Endodermal cell (in vitro differentiated cells): Measurements from ENCODE around the gene PRUNE2. TPM values are rescaled to one million over a fixed set of nuclear protein-coding genes. Genes with fewer than 3 reads are reported as not detected.

Source experiments
- DNase-seq: peaks from one replicate; pipeline ENCODE4 v3.0.0-alpha.2; 2017
- H3K27ac ChIP-seq: 2 replicates; pipeline ENCODE4 v1.5.1; 2013; ENCODE audit warnings: mild to moderate bottlenecking, low read depth, low read length, moderate library complexity
- H3K27me3 ChIP-seq: 2 replicates; pipeline ENCODE4 v1.6.1; 2013; ENCODE audit warnings: mild to moderate bottlenecking, low read length, moderate library complexity; ENCODE audit not compliant: insufficient read depth, control insufficient read depth, poor library complexity, severe bottlenecking
- H3K36me3 ChIP-seq: 2 replicates; pipeline ENCODE4 v1.7.0; 2013; ENCODE audit warnings: mild to moderate bottlenecking, low read length, moderate library complexity; ENCODE audit not compliant: control insufficient read depth, insufficient read depth
- H3K4me1 ChIP-seq: one replicate; pipeline ENCODE4 v1.7.0; 2013; ENCODE audit warnings: low read length; ENCODE audit not compliant: control insufficient read depth, insufficient read depth
- H3K4me3 ChIP-seq: 2 replicates; pipeline ENCODE4 v1.5.1; 2013; ENCODE audit warnings: mild to moderate bottlenecking, low read length, moderate library complexity
- H3K9ac ChIP-seq: 2 replicates; pipeline ENCODE4 v1.6.1; 2013; ENCODE audit warnings: mild to moderate bottlenecking, low read length, moderate library complexity; ENCODE audit not compliant: poor library complexity, severe bottlenecking; ENCODE audit errors: extremely low read depth
- H3K9me3 ChIP-seq: 2 replicates; pipeline ENCODE4 v1.6.1; 2013; ENCODE audit warnings: mild to moderate bottlenecking, low read length, moderate library complexity; ENCODE audit not compliant: control insufficient read depth
- H3K27ac Mint-ChIP-seq: 2 replicates; pipeline ENCODE4 v1.8.0; 2020; ENCODE audit warnings: mixed read lengths
- H3K27me3 Mint-ChIP-seq: 2 replicates; pipeline ENCODE4 v1.8.0; 2021; ENCODE audit warnings: mild to moderate bottlenecking, mixed read lengths; ENCODE audit not compliant: insufficient read depth
- H3K36me3 Mint-ChIP-seq: 2 replicates; pipeline ENCODE4 v1.8.0; 2020; ENCODE audit warnings: low read depth, mixed read lengths
- H3K4me1 Mint-ChIP-seq: 2 replicates; pipeline ENCODE4 v1.8.0; 2020; ENCODE audit warnings: mixed read lengths
- H3K4me3 Mint-ChIP-seq: 2 replicates; pipeline ENCODE4 v1.8.0; 2020; ENCODE audit warnings: mild to moderate bottlenecking, moderate library complexity, mixed read lengths
- H3K9me3 Mint-ChIP-seq: 2 replicates; pipeline ENCODE4 v1.8.0; 2020; ENCODE audit warnings: mild to moderate bottlenecking, mixed read lengths
- WGBS, 2 experiments: methylation state at CpG; one replicate each; pipeline versions ENCODE4 v1.1.5 to v1.1.7; 2013; ENCODE audit warnings: missing lambda C conversion rate in 2 of 2, mixed read lengths in 1 of 2; ENCODE audit not compliant: insufficient coverage in 1 of 2, insufficient read length in 1 of 2; 5-methylcytosine and 5-hydroxymethylcytosine counted together
- total RNA-seq, 2 donors: library from RNA; stranded (reverse); fragmentation: NEBNext Ultra II Directional in 1 of 2; extraction: Animal tissue kit (Norgen Biotek cat#: 25700) in 1 of 2; gene quantifications; 2 replicates in 1 of 2; 3 replicates in 1 of 2; pipeline ENCODE4 v1.2.1, GENCODE V29; 2021
- TF ChIP-seq, protein P1 (sequence below): fragments of 200-600 bp; sonication (generic); conservative IDR thresholded peaks from 2 replicates; pipeline ENCODE4 v1.5.0; 2021; ENCODE audit warnings: antibody characterized with exemption, mild to moderate bottlenecking

PRUNE2 gene
- total RNA-seq, 2 donors from 2014 or later: 4.1 to 6.8 TPM

DNA sequence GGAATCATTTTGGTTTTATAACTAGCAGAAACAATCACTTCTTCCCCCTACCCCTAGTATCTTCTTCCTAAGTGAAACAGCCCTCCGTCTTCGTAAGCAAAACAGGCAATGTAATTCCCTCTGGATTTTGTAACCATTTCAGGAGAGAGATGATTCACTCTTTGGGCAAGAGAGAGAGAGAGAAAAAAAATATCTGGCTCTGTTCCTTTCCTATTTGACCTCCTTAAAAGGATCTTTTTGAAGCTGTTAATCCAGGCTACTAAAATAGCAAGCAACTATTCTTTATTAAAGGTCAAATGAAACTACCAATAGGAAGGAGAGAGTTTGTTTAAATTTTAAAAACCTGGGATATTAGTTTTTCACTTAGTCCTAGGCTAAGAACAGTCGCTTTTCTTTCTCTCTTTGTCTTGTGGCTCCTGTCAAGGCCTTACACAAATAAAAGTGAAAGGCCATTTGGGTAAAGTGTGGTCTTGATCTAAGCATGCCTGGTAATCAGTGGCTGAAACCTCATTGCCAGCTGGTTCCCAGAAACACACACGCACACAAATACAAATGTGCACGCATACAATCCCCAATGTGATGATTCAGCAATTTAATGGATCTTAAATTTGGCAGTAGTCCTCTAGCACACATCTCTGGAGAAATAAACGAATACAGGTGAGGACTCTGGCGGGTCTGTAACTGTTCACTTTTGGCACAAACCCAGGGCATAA is 70.2 kb downstream of the PRUNE2 start:
- no peak overlapping the region for H3K4me3 Mint-ChIP-seq
- Histone ChIP-seq H3K9ac (no peak overlapping the region), H3K27me3 (no peaks in the 10 kb centered on the region), H3K36me3 (no peaks in the 10 kb centered on the region), H3K9me3 (no peaks in the 10 kb centered on the region), H3K4me1 (no peaks in the 10 kb centered on the region), H3K27ac (no peak overlapping the region), H3K4me3 (no peak overlapping the region)
- no peak overlapping the region for H3K27ac Mint-ChIP-seq
- H3K4me1 Mint-ChIP-seq: no peaks in the 10 kb centered on the region
- DNase-seq: no peak
- TF ChIP-seq, protein P1, sequence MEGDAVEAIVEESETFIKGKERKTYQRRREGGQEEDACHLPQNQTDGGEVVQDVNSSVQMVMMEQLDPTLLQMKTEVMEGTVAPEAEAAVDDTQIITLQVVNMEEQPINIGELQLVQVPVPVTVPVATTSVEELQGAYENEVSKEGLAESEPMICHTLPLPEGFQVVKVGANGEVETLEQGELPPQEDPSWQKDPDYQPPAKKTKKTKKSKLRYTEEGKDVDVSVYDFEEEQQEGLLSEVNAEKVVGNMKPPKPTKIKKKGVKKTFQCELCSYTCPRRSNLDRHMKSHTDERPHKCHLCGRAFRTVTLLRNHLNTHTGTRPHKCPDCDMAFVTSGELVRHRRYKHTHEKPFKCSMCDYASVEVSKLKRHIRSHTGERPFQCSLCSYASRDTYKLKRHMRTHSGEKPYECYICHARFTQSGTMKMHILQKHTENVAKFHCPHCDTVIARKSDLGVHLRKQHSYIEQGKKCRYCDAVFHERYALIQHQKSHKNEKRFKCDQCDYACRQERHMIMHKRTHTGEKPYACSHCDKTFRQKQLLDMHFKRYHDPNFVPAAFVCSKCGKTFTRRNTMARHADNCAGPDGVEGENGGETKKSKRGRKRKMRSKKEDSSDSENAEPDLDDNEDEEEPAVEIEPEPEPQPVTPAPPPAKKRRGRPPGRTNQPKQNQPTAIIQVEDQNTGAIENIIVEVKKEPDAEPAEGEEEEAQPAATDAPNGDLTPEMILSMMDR: no peak
- peaks cover 3% of the 10 kb centered on the region for H3K9me3 Mint-ChIP-seq
- WGBS, 2 experiments: 73 to 93% methylated on average over 4 to 7 of the region's 7 CpGs
- no peaks in the 10 kb centered on the region for H3K36me3 Mint-ChIP-seq
- no peaks in the 10 kb centered on the region for H3K27me3 Mint-ChIP-seq

DNA sequence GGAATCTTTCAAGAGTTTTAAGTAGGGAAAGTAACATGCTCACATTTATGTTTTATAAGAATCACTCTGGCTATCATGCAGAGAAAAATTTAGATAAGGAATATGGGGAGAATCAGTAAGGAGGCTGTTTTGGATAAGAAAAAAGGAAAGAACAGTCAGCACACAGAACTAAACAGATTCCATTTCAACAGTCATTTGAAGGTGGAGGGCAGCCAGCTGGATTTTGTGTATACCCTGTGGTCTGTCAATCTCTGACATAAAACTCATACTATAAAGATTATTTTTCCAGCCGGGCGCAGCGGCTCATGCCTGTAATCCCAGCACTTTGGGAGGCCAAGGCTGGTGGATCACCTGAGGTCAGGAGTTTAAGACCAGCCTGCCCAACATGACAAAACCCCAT is 77.5 kb downstream of the PRUNE2 start:
- 67% methylated on average over 3 of the region's 3 CpGs; no CpG with 5 or more reads in 1 of the 2 experiments for WGBS, 2 experiments
- H3K27ac Mint-ChIP-seq: no peak overlapping the region
- Histone ChIP-seq H3K4me3 (no peak overlapping the region), H3K4me1 (peaks cover 7% of the 10 kb centered on the region), H3K9ac (no peak overlapping the region), H3K36me3 (no peaks in the 10 kb centered on the region), H3K27ac (no peak overlapping the region), H3K27me3 (no peaks in the 10 kb centered on the region), H3K9me3 (peaks cover 4% of the 10 kb centered on the region)
- TF ChIP-seq, protein P1: no peak
- peaks cover 38% of the 10 kb centered on the region for H3K4me1 Mint-ChIP-seq
- peaks cover 12% of the 10 kb centered on the region for H3K9me3 Mint-ChIP-seq
- DNase-seq: no peak
- peaks cover 3% of the 10 kb centered on the region for H3K36me3 Mint-ChIP-seq
- H3K4me3 Mint-ChIP-seq: no peak overlapping the region
- peaks cover 26% of the 10 kb centered on the region for H3K27me3 Mint-ChIP-seq

DNA sequence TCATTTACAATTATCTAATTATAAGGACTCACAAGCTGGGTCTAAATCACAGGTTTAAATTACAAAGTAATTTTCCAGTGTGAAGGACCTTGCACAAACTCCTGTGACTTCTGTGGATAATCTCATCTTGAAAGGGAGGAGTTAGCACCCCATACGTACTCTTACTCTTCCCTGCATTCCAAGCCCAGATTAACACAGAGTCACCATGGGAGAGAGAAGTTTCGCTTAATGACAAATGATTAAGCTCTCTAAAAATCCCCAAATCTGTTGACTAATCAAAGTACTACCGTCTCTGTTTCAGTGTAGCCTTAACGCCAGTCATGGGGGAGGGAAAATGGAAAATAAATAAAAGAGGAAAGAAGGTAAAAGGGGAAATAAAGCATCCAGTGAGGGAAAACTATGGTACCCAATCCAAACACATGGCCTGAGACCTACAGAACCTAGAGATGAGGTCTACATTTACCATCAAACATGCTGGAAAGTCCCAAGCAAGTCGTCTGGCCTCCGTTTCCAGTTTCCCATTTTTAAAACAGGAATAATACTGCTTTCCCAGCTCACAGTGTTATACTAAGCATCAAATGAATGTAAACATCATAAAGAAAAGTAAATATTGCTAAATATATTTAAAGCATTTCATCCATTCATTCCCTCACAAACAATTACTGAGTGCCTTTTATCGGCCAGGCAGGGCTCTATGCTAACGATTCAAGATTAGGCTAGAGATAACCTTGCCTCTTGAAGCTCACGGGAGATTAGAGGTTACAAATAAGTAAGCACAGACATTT is 78.4 kb downstream of the PRUNE2 start:
- Histone ChIP-seq H3K36me3 (no peaks in the 10 kb centered on the region), H3K9me3 (peaks cover 4% of the 10 kb centered on the region), H3K27ac (peak overlapping the region; percentile 52), H3K9ac (peak overlapping the region; percentile 50), H3K27me3 (no peaks in the 10 kb centered on the region), H3K4me1 (peaks cover 7% of the 10 kb centered on the region), H3K4me3 (no peak overlapping the region)
- 48 to 67% methylated on average over 3 to 9 of the region's 9 CpGs for WGBS, 2 experiments
- TF ChIP-seq, protein P1: no peak
- Mint-ChIP-seq H3K4me1 (peaks cover 38% of the 10 kb centered on the region), H3K36me3 (peaks cover 3% of the 10 kb centered on the region), H3K4me3 (no peak overlapping the region), H3K27me3 (peaks cover 28% of the 10 kb centered on the region), H3K9me3 (peaks cover 12% of the 10 kb centered on the region), H3K27ac (peak overlapping the region; percentile 82)
- DNase-seq: no peak
